HT1080 (cell line): ENCODE measurements around the gene STAC2. TPM values are rescaled to one million over a fixed set of nuclear protein-coding genes. Genes with fewer than 3 reads are reported as not detected.

Experiments
- DNase-seq: peaks from one replicate; pipeline ENCODE4 v3.0.0-alpha.2; 2015; ENCODE audit warnings: low read depth
- total RNA-seq: library from RNA; depleted of rRNA; stranded (reverse); fragments of >200 nt; shearing (Covaris generic); gene quantifications from 2 replicates; pipeline ENCODE4 v1.2.3, GENCODE V29; 2014

STAC2 gene
- total RNA-seq, 1 experiment from 2014 or later, result not detected

DNA sequence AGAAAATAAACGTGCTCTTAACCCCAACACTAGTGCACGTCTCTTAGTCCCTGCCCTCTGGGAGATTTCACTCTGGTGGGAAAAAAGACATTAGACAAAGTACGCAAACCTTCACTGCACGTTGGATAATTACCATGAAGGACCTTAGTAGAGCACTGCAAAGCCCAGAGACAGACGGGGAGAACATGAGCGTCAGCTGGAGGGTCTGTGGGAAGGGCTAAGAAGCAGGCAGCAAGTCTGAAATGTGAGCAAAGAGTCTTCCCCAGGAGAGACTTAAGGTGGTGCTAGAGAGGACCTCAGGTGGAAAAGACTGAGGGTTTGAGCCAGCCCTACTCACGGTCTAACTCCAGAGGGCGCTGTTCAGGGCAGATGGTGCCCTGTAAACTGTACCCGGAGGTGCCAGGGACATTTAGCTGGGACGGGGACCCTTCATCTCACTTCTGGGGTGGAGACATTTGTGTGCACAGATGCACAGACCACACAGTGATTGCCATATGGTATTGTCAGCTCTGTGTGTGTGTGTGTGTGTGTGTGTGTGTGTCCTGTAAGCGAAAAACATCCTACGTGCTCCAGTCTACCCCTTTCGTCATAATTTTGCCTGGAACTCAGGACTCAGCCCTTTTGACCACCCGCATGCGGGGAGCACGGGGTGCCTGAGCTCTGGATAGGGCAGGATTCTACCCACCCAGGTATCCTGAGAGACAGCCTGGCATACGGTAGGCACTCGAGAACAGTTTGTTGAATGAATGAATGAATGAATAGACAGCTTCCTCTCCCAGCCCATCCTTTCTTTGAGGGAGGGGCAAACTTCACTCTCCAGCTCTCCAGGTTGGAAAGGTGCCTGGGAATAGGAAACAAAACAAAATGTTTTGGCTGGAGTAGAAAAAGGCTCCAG lies 10.1 kb upstream of the STAC2 start:
- DNase-seq, result peak; percentile 62

DNA sequence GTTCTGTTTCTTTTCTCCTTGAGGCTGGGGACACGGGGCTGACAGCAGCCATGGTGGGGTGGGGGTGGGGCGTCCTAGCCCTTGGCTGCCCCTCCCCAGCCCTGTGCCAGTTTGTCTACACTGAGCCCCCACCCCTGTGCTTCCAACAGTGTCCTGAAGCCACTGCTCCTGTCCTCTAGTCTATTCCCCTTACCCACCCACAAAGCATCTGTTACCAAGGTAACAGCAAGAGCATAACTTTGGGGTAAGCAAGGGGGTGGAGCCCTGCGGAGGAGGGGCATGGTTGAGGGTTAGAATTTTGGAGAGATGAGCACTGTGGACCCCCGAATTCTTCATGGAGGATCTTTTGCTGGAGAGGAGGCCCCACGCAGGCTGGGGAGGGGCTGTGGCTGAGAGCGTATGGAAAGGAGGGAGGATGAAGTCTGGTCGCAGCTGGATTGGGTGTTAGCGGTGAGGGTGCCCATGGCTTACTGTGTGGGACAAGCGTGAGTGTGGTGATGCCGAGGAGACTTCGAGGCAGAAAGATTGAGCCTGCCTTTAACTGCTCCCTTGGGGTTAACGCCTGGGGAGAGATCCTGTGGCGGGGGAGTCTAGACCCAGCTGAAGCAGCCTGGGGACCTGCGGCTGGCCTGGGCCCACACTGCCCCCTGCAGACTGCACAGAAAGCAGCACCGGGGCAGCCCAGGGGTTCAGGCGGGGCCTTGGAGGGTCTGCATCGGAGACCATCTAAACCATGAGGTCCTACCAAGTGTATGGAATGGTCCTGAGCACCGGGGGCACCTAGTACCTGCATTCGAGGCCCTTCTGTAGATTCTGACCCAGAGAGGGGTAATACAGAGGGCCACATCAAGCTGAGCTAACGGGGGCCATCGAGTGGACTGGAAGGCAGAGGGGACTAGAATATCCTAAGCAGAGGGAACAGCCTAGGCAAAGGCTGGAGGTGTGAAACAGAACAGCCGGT lies 6.1 kb upstream of the STAC2 start:
- no peak for DNase-seq

DNA sequence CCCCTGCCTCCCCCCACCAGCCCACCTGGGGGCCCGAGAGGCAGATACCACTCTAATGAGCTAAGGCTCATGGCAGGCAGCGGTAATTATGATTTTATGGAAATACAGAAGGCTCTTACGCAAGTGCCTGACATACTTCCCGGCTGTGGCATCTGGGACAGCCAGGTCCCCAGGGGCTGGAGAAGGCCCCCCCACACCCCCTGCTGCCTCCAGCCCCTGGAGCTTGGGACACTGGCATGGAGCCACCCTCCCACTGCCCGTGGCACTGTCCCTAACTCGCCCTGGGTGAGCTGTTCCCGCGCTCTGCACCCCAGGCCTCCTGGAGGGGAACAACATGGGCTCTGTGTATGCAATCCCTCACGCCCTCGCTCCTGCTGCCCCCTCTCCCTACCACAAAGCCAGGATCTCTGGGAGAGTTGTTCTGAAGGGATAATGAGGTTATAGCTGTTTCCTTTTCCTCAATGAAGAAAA lies 5.4 kb upstream of the STAC2 start:
- DNase-seq, result no peak

DNA sequence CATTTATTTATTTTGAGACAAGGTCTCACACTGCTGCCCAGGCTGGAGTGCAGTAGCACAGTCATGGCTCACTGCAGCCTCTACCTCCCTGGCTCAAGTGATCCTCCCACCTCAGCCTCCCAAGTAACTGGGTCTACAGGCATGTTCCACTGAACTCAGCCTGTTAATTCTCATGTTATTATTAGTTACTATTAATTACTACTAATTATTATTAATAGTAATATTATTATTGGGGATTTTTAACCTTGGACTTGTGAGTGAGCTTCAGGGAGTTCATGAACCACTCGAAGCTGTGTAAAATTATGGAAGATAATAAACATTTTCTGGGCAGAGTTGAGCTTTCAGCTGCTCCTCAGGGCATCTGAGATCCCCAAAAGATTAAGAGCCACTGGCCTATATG lies 4.6 kb upstream of the STAC2 start:
- DNase-seq, result no peak

DNA sequence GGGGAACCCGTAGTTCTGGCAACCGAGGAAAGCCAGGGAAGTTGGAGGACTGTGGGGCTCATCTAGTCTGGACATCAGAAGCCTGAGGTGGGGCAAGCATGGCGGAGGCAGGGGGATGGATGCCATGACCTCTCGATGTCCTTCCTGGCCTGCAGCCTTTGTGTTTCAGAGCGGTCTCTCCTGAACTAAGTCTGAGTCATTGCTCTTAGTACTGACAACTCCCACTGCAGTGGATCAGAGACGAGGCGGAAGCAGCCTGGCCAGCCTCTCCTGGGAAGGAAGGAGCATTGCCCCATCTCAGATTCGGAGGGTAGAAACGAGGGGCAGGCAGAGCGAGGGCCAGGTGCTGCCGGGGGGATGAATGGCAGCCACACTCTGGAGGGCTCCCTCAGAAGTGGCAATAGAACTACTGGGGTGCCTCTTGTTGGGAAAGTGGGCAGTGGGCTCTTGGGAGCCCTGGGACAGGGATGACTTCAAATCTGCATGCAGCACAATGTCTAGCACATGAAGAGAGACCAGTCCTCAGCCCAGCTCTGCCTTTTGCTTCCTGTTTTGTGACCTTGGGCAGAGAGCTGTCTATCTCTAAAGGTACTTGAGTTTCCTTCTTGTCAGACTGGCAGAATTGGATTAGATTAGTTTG lies 3.6 kb upstream of the STAC2 start:
- peak; percentile 80 for DNase-seq

DNA sequence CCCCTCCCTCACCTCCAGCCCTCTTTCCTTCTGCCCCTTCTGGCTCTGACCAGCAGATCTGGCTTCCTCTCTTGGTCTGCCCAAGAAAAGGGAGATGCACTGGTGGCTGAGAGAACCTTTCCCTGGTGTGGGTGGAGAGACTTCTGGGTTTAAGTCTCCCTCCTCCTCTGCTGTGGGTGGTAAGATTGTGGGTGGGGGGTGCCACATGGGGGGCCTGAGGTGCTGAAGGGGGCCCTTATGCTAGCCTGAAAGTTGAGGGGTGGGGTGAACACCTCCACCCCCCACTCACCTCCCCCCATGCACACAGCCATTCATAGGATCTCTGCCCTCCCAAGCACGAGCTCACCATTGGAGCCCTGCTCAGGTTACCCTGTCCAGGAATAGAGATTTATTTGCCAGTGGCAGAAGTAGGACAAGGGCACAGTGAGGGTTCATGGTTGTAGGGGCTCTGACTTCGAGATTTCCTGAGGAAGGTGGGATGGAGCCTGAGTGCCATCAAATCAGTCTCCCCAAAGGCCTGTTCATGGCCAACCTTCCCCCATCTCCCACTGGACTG lies 1.7 kb upstream of the STAC2 start:
- no peak for DNase-seq

DNA sequence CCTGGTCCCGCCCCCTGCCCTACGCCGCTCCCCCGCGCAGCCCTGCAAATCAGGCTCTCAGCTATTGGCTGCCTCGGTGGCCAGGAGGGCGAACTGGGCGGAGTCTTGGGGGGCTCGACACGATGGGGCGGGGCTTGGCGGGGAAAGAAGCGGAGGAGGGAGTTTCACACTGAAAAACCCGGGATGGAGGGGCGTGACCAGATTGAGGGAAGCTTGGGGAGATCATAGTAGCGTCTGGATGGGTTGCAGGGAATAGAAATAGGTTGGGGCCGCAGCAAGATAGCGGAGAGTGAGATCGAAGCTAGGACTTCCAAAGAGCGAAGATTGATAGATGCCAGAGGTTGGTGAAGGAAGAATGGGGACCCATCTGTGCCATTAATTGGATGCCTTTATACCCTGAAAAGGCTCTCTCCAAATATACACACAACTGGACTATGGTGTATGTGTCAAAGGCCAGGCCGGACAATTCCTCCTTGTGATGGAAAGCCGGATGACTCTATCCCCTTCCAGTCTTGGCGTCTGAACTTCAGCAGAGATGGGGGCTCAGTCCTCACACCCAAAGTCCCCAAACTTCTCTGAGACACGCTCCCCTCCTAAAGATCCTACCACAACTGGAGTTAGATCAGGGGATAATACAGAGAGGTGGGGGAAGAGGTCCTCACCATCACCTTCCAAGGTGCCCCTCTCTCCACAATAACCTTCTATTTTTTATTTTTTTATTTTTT lies 376 bp upstream of the STAC2 start:
- no peak for DNase-seq

DNA sequence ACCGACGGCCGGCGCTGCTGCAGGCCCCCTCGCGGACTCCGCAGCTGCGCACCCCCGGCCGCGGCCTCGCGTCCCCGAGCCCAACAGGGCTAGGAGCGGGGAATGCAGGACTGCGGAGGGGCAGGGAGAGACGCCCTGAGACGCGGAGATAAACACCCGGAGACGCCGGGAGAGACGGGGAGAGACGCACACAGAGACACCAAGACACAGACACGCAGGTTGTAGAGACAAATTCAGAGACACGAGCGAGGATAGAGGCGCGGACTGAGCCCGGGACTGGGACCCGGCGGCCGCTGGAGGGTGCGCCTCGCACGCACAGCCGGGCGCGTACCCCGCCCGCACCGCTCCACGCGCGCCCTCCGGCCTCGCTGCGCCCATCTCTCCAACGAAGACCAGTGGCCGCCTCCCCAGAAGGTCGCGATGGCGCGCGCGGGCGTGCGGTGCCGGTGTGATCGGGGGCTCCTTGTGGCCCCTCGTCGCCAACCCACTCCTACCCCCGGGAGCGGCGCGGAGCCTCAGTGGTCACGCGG lies 902 bp downstream of the STAC2 start:
- DNase-seq, result no peak

DNA sequence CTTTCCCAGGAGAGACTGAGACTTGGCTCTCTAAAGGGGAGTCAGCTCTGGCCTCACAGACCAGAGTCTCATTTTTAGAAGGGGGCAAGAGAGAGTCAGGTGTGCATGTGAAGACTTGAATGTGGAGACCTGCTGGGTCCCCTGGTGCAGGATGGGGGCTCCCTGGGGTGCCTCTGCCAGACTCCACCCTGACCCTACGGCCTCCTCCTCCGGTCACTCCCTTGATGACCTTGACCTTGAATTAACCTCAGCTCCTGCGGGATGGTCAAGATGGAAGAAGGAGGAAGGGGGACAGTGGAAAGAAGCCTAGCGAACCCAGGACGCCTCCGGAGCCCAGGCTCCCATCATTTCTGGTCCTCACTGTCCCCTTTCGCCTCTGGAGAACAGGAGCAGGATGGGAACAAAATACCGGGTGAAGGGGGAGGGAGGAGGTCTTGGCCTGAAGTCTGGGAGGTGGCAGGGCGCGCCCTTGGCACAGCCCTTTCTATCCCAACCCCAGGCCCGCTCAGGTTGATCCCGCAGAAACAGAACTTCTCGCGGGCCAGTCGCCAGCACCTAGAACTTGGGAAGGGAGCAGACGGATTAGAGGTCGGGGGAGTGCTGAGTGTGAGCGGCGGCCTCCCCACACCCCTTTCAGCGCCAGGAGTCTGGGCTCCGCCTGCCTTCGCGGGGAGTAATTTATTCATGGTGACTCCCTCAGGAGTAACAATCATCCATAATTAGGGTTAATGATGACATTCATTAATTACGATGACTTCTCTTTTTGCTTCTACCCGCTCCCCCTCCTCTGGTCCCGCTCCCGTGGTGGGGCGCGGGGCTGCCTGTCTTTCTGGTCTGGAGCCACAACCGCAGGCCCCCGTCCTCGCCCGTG lies 1.6 kb downstream of the STAC2 start:
- no peak for DNase-seq

DNA sequence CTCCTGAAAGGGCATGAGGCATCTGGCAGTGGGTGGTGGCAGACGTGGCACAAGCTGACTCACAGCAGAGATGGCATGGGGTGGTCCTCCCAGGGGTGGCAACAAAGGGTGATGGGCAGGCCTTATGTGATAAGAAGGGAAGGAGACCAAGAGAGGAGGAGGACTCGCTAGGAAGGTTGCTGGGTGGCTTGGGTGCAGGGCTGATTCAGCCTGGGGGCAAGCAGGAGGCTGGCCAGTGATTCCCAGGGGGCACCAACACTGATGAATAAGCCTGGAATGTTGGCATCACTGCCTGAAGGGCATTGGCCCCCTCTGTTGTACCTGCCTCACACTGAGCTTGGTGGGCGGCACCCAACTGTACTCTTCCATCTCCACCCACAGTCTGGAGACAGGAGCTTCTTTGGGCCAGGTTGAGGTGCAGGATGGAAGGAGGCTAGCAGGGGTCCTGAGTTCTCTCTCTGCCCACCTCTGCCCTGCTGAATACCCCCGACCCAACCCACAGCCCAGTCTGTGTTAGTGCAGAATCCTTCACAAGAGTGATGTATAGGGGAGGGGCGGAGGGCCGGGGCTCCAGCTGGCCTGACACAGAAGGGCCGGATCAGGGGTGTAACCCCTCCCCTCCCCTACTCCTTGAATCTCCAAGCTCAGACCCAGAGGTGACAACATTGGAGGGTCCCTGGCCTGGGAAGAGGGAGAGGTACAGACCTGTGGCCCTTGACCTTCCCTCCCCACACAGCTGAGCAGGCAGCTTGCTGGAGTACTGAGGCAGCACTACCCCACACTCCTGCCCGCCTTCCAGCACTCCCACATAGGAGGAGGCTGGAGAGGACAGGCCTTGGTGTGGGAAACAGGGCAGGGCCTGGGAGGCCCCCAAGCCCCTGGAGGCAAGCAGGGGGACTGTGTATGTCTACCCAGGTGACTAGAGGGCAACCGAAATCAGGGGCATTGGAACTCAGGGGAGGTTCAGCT lies 2.6 kb downstream of the STAC2 start:
- DNase-seq, result no peak

DNA sequence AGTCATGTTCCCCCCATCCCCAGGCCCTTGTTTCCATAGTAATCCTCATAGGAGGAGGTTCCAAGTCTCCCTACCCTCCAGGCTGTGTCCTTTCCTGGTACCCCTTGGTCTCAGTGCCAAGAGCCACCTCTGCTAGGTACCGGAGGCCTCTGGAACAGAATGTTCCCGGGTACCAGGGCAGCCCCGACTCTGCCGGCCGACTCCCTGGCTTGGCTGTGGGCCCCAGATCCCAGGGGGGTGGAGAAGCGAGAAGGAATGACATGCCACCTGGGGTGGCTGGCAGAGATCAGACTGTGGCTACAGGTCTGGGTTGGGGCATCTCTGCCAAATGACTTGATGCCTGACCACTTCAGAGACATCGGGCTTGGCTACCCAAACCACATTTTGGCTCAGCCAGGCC lies 3.6 kb downstream of the STAC2 start:
- DNase-seq, result no peak

DNA sequence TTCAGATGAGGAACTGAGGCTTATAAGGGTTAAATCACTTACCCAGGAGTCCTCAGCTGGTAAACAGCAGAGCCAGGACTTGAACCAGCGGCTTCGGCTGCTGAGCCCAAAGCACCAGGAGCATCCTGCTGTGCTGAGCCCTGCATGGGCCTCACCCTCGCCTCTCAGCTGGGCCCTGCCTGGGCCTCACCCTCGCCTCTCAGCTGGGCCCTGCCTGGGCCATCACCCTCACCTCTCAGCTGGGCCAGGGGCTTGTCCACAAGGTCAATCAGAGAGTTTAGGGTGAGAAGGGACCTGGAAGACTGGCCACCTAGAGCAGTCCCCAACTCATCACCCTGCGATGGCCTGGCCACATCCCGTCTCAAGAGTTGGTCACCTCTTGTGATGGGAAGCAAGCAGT lies 4.2 kb downstream of the STAC2 start:
- no peak for DNase-seq

DNA sequence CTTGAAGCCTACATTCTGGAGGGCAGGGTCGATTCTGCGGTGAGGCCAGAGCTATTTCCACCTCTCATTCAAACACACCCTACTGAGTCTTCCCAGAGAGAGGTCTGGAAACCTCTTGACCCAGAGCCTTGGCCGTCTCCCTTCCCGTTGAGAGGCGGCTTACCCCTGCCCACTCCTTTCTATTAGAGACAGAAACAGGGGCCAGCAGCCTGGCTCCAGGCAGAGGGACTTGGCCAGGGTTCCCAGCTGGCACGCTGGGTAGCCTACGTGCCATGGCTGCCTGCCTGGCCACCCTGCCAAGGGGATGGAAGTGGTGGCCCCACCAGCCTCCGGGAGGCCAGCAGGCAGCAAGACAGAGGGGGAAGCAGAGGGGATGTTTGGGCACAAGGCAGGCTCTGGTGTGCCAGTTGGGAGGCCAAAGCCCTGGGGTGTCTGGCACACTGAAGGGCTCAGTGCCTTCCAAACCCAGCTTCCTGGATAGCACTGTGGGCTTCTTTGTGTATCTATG lies 6.0 kb downstream of the STAC2 start:
- no peak for DNase-seq

DNA sequence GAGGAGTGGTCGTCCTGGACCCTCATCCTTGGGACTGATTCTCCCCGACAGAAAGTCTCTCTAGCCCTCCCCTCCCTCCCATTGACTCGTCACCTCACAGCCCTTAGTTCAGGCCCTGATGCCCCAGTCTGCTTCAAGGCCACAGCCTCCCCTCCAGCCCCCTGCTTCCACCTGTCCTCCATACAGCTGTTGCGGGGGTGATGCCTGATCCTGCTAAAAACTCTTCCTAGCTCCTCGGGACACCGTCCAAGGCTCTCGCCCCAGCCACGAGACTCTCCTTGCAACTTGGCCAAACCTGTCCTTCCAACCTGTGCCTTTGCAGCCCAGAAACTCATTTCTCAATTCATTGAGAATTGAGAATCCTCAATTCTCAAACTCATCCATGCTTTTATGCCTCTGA lies 6.8 kb downstream of the STAC2 start:
- no peak for DNase-seq

DNA sequence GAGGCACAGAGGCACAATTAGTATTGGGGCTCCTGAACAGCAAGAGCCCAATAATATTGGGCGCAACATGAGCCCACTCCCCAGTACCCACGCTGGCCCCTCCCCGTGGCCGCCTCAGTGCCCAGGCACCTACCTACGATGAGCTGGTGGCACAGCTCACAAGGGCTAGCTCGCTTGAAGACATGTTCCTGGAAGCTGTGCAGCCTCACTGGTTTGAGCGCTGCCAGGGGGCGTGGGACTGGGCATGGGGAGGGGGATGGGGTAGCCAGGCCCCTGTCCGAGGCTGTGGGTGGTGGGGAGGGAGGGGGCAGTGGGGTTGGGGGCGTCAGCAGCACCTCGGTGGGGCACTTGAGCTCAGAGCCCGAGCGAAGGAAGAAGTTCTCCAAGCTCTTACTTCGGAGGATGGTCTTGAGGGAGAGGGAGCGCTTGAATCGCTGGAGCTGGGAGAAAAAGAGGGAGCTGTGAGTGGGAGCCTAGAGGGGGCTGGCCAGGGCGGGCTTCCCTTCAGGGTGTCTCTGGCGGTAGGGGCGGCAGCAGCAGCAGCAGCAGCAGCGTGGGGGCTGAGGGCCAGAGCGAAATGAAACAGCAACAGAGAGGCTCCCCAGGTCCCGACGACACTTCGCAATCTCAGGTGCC lies 7.9 kb downstream of the STAC2 start:
- DNase-seq, result no peak

DNA sequence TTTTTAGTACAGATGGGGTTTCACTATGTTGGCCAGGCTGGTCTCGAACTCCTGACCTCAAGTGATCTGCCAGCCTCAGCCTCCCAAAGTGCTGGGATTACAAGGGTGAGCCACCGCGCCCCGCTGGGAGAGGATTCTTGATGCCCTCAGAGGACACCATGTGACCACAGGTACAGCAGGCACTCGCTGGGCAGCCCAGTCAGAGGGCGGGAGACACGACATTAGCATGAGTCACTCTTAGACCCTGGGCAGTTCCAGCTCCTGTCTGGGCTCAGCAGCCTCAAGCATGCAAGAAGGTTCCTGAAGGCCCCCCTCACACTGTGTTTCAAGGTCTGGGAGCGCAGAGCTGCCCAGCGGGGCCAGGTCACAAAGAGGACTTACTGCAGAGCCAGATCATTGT lies 11.9 kb downstream of the STAC2 start:
- peak; percentile 82 for DNase-seq

DNA sequence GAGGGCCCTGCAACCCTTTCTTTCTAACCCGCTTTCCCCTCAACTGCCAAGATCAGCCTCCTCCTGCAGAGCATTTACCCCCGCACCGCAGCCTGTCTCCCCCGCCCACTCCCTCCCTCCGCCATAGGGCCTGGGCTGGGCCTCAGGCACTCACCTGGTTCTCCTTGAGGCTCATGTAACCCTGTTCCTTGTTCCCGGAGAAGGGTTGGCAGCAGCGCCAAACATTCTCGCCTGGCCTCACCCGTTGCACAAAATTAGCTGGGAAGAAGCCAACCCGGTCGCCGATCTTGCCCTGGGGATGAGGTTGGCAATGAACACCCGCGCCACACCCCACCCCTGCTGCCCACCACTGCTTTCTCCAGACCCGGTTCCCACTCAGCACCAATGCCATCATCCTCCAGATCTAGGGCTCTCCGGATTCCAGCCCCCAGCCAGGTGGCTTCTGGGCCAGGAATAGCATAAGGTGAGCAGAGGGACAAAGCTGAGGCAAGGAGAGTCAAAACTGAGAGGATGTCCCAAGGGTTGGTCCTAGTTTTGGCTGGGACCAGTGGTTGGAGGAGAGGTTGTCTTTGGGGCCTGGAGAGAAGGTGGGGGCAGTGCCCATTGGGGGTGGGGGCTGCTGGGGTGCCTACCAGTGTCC lies 12.8 kb downstream of the STAC2 start:
- no peak for DNase-seq
